T-helper 17 cell (primary cell): Measurements from ENCODE around the gene GLG1. TPM values are rescaled to one million over a fixed set of nuclear protein-coding genes. Genes with fewer than 3 reads are reported as not detected.
"Not testable (repeated sequence)": the region's sequence is repeated elsewhere in the genome, so short reads cannot be mapped to it uniquely, and the experiment has no call there.

Source experiments
- ATAC-seq: fragments of 150-1000 bp; cut with Tn5 transposase; 2 replicates; pipeline ENCODE4 v1.10.0; 2021; ENCODE audit warnings: mild to moderate bottlenecking, moderate library complexity
- DNase-seq, 3 donors: peaks; one replicate each; pipeline versions ENCODE4 v3.0.0 to v3.0.0-alpha.2; 2020 to 2021
- H3K9me3 ChIP-seq: one replicate; pipeline ENCODE4 v1.7.0; 2013; ENCODE audit warnings: low read length, mild to moderate bottlenecking; ENCODE audit not compliant: control insufficient read depth, poor library complexity, severe bottlenecking
- H3K27ac Mint-ChIP-seq: one replicate; pipeline ENCODE4 v1.8.0; 2022; ENCODE audit warnings: mild to moderate bottlenecking, moderate library complexity, mixed read lengths
- H3K27me3 Mint-ChIP-seq: one replicate; pipeline ENCODE4 v1.8.0; 2022; ENCODE audit warnings: mixed read lengths
- H3K36me3 Mint-ChIP-seq: one replicate; pipeline ENCODE4 v1.8.0; 2022; ENCODE audit warnings: low read depth, mixed read lengths
- H3K4me1 Mint-ChIP-seq: one replicate; pipeline ENCODE4 v1.8.0; 2022; ENCODE audit warnings: mild to moderate bottlenecking, mixed read lengths
- H3K4me3 Mint-ChIP-seq: one replicate; pipeline ENCODE4 v1.8.0; 2022; ENCODE audit warnings: mild to moderate bottlenecking, moderate library complexity, mixed read lengths
- total RNA-seq, 4 donors: library from RNA in 2 of 4; stranded (reverse) in 2 of 4; gene quantifications; one replicate each; pipeline ENCODE4 v1.2.3 and lab custom pipeline; 2022 to 2026

Gene GLG1
- total RNA-seq, 2 donors from 2014 or later: 166 to 180 TPM

DNA sequence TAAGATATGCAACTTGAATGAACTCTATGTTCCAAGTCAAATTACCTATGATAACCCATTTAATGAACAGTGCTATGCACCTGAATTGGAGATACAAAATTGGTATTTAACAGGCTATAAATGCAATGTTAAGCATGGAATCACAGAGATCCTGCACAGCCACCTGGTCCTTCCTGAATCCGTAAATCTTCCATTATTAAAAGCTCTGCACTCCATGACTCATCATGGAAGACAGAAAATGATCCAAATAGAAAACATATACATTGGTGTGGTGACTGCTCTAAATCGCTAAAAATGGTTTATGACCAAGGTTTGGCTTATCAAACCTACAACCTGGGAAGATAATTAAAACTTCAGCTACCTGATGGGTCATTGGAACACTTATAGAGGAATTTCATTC, 45.3 kb downstream of the GLG1 start:
- H3K27ac Mint-ChIP-seq: no peak overlapping the region
- peaks cover 4% of the 10 kb centered on the region for H3K36me3 Mint-ChIP-seq
- peaks cover 41% of the 10 kb centered on the region for H3K4me1 Mint-ChIP-seq
- DNase-seq: no peak
- no peak for ATAC-seq
- H3K27me3 Mint-ChIP-seq: no peaks in the 10 kb centered on the region
- no peak overlapping the region for H3K4me3 Mint-ChIP-seq
- H3K9me3 ChIP-seq: no peaks in the 10 kb centered on the region

DNA sequence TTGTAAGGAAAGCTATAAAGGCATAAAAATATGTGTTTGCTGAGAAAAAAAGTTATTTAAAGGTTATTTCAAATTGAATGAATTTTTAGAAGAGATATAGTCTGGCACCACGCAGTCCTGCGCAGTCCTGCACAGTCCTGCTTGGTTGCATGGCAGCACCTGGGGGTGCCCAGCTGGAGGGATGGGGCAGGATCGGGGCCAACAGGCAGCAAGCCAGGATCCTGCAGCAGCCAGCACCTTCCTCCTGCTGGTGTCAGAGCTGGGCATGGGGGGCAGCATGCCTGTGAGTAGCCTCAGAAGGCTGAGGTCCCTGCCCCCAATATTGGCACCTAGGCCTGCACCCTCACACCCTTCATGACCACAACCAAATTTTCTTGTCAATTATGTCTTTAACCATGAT, 46.0 kb downstream of the GLG1 start:
- DNase-seq (no peak), ATAC-seq (no peak)
- peaks cover 37% of the 10 kb centered on the region for H3K4me1 Mint-ChIP-seq
- no peak overlapping the region for H3K27ac Mint-ChIP-seq
- H3K27me3 Mint-ChIP-seq: no peaks in the 10 kb centered on the region
- H3K9me3 ChIP-seq: no peaks in the 10 kb centered on the region
- H3K4me3 Mint-ChIP-seq: no peak overlapping the region
- H3K36me3 Mint-ChIP-seq: peaks cover 2% of the 10 kb centered on the region

DNA sequence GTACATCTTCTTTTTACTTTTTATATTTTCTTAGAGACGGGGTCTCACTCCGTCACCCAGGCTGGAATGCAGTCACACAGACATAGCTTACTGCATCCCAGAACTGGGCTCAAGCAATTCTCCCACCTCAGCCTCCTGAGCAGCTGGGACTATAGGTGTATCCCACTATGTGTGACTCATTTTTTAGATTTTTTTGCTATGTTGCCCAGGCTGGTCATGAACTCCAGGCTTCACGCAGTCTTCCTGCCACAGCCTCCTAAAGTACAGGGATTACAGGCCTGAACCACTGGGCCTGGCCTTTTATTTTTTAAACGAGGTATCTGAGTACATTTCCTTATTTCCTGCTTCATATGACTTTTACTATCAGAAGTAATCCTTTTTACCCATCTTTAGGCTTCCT, 48.0 kb downstream of the GLG1 start:
- ATAC-seq (no peak), DNase-seq (no peak)
- no peaks in the 10 kb centered on the region for H3K36me3 Mint-ChIP-seq
- no peaks in the 10 kb centered on the region for H3K9me3 ChIP-seq
- H3K4me3 Mint-ChIP-seq: no peak overlapping the region
- peaks cover 21% of the 10 kb centered on the region for H3K4me1 Mint-ChIP-seq
- no peaks in the 10 kb centered on the region for H3K27me3 Mint-ChIP-seq
- peak overlapping the region; percentile 67 for H3K27ac Mint-ChIP-seq

DNA sequence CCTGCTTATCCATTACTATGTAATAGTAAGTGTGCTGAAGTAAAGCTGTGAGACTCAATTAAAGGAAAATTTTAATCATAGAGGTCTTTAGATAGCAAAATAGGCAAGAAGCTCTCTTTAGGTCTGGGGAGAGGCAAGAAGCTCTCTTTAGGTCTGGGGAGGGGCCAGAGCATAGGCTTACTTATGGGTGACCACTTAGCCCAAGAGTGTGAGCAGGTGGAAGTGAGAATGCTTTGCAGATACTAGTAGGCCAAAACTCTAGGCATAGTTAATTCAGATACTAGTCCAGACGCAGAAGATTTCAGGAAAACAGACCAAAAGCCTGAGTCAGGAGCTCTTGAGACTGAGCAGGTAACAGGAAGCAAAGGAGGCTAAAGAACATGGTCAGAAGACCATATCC, 49.6 kb downstream of the GLG1 start:
- Mint-ChIP-seq H3K4me1 (peaks cover 19% of the 10 kb centered on the region), H3K36me3 (no peaks in the 10 kb centered on the region), H3K4me3 (no peak overlapping the region), H3K27ac (peak overlapping the region; percentile 67), H3K27me3 (no peaks in the 10 kb centered on the region)
- no peak for ATAC-seq
- H3K9me3 ChIP-seq: no peaks in the 10 kb centered on the region
- DNase-seq: no peak

DNA sequence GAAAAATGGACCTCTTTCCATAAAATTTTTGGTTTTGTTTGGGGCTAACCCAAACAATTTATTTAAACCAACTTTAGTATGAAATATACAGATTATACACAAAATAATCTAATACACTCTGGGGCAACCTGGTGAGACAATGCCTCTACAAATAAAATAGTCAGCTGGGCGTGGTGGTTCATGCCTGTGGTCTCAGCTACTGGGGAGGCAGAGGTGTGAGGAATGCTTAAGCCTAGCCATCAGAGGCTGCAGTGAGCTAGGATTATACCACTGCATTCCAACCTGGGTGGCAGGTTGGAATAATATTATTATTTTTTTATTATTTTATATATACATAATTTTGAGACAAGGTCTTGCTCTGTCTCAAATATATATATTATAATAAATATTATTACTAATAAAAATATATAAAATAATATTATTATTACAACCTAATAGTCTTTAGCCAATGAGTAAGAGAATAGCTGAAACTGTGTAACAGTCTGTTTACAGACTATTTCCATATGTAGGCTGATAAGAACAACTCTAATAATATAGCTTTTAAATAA, 50.5 kb downstream of the GLG1 start:
- Mint-ChIP-seq H3K4me3 (no peak overlapping the region), H3K4me1 (peaks cover 14% of the 10 kb centered on the region), H3K36me3 (no peaks in the 10 kb centered on the region), H3K27me3 (no peaks in the 10 kb centered on the region), H3K27ac (no peak overlapping the region)
- ATAC-seq: no peak
- no peak for DNase-seq
- no peaks in the 10 kb centered on the region for H3K9me3 ChIP-seq

DNA sequence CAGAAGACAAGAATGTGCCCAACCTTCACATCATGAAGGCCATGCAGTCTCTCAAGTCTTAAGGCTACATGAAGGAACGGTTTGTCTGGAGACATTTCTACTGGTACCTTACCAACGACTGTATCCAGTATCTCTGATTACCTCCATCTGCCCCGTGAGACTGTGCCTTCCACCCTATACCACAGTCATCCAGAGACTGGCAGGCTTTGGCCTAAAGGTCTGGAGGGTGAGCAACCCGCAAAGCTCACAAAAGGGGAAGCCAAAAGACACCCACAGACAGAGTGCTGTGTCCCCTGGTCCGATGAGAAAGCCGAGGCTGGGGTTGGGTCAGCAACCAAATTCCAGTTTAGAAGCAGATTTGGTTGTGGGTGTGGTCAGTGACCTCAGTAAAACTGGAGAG, 54.6 kb downstream of the GLG1 start:
- ATAC-seq, H3K9me3 ChIP-seq, DNase-seq, H3K4me3 Mint-ChIP-seq, H3K27me3 Mint-ChIP-seq, H3K27ac Mint-ChIP-seq, H3K36me3 Mint-ChIP-seq, H3K4me1 Mint-ChIP-seq: not testable (repeated sequence)

DNA sequence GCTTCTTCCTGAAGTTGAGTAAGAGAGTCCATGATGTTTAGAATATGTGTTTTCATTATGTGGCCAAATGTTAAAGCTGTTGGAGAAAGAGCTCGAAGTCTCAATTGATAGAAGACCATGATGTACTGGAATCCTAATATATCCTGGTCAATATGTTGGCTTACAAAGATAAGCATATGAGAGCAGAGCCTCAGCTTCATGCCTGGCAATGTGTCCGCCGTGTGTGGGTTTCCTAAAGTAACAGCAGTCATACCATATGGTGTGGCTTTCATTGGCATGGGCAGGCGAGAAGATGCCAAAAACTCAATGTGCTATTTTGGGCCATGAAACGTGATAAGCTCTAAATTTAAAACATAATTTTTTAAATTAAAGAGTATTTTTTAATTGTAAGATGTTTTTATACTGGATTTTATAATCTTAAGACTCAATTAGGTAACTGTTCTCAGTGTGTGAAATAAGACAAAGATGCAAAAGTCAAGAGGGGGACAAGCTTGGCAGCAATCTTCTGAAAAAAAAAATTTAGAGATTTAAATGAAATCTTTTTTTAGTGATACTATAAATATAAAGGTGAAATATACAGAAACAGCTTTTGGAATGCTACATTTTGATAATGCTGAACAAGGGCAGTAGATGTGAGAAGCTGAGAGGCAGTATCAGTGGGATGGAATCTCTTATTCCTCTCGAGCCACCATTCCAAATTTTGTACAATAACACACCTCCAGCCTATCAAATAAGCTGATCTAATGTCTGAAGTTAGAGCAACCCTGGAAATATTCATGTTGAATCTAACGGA, 56.5 kb downstream of the GLG1 start:
- not testable (repeated sequence) for H3K36me3 Mint-ChIP-seq, H3K9me3 ChIP-seq, H3K27me3 Mint-ChIP-seq, H3K27ac Mint-ChIP-seq, ATAC-seq, H3K4me1 Mint-ChIP-seq, DNase-seq, H3K4me3 Mint-ChIP-seq

DNA sequence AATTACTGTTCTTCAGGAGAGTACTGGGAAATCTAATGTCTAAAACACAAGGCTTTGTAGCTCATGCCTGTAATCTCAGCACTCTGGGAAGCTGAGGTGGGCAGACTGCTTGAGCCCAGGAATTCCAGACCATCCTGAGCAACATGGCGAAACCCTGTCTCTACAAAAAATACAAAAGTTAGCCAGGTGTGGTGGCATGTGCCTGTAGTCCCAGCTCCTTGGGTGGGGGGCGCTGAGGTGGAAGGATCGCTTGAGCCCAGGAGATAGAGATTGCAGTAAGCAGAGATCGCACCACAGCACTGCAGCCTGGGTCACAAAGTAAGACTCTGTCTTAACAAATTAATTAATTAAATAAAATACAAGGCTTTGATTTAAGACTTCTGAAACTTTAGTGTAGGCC, 60.8 kb downstream of the GLG1 start:
- DNase-seq, H3K36me3 Mint-ChIP-seq, H3K9me3 ChIP-seq, H3K27ac Mint-ChIP-seq, H3K27me3 Mint-ChIP-seq, ATAC-seq, H3K4me3 Mint-ChIP-seq: not testable (repeated sequence)
- peaks cover 14% of the 10 kb centered on the region for H3K4me1 Mint-ChIP-seq

DNA sequence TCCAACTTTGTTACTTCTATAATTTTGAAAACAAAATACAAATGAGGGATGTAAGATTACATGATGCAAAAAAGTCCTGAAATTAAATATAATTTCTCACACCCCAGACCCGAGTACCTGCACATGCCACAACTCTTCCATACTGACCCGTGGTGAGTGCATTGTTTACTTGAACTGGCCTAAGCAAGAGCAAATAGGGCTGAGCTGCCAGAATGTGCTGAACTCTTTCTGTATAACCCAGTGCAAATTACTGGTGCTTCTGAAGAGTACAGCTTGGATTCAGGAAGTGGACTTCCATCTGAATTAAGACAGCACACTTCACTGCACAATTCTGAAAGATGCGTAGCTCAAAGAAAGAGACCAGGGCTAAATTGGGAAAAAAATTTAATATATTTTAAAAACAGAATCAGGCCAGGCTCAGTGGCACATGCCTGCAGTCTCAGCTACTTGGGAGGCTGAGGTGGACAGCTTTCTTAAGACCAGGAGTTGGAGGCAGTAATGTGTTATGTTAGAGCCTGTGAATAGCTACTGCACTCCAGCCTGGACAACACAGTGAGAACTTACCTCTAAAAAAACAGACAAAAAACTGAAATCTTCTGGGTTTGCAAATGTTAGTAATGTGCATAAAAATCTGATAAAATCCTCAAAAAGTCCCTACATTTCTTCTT, 63.9 kb downstream of the GLG1 start:
- not testable (repeated sequence) for H3K9me3 ChIP-seq, DNase-seq, H3K27me3 Mint-ChIP-seq, H3K36me3 Mint-ChIP-seq, H3K4me3 Mint-ChIP-seq, H3K27ac Mint-ChIP-seq, ATAC-seq
- H3K4me1 Mint-ChIP-seq: peaks cover 17% of the 10 kb centered on the region

DNA sequence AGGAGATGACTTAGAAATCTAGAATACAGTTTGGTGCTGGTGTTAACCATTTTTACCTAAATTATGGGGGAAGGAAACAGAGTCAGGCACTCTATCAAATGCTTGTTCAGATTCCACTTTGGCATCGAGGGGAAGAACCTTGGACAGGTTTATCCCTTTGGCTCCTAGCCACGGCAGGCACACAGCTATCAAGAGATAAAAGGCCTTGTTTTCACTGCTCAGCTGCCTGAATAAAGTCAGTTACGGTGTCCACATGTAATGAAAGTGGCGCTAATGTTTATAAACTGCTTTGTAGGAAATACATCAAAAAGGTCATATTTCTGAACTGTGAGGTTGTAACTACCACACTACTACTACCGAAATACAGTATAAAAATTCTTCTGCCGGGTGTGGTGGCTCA, 66.3 kb downstream of the GLG1 start:
- H3K27me3 Mint-ChIP-seq, H3K4me3 Mint-ChIP-seq, H3K9me3 ChIP-seq, DNase-seq, H3K27ac Mint-ChIP-seq, H3K36me3 Mint-ChIP-seq, ATAC-seq: not testable (repeated sequence)
- peaks cover 16% of the 10 kb centered on the region for H3K4me1 Mint-ChIP-seq

DNA sequence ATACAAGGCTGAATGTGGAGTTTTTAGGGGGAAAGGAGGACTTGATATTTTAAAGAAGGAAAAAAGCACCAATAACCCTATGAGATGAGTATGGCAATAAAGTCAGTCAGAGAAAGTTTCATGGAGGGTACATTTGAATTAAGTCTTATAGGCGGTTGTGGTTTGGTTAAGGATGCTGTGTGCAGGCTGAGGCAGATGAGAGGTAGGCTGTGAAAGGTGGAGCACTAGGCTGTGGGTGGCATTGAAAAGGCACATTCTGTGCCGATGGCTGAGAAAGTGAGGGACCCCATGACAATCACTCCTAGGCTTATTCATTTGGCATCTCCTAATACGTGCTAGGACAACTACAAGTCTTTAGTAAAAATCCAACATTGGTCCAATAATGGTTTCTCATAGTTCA, 68.1 kb downstream of the GLG1 start:
- H3K4me1 Mint-ChIP-seq: peaks cover 14% of the 10 kb centered on the region
- H3K36me3 Mint-ChIP-seq, H3K9me3 ChIP-seq, H3K4me3 Mint-ChIP-seq, H3K27ac Mint-ChIP-seq, H3K27me3 Mint-ChIP-seq, DNase-seq: not testable (repeated sequence)
- ATAC-seq: peak; percentile 32

DNA sequence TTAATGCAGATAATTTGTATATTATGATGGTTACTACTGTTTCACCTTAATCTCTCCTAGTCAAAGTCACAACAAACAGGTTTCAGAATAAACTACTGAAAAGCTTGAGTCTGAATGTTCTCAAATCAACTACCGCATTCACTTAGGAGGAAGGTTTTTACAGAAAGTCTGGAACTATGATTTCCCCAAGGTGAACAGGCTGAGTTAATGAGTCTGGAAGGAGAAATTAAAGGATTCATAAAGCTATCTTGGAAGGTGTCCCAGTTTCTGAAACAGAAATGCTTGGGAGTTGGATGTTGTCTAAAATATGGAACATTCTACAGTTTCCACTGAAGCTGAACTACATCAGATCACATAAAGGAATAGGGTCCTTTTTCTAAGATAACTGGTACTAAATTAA, 69.2 kb downstream of the GLG1 start:
- H3K4me1 Mint-ChIP-seq: peaks cover 14% of the 10 kb centered on the region
- H3K36me3 Mint-ChIP-seq, ATAC-seq, H3K4me3 Mint-ChIP-seq, H3K27ac Mint-ChIP-seq, H3K27me3 Mint-ChIP-seq, H3K9me3 ChIP-seq, DNase-seq: not testable (repeated sequence)

DNA sequence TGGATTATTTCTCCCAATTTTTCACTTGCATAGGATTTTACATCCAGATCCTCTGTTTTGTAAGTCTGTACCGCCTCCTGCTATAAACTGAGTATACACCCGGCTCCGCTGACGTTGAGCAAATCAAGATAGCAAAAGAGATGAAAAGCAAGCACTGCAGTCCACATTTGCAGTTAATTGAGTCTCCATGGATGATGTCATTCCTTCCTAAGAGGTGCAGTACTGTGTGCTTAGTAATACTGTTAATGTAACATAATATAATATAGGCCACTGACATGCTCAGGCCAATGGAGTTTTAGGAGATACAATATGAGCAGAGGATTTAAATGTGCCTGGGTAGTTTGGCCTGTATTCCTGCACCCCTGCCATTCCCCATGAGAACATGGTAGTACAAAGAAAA, 72.3 kb downstream of the GLG1 start:
- H3K27me3 Mint-ChIP-seq, ATAC-seq, H3K9me3 ChIP-seq, H3K36me3 Mint-ChIP-seq, DNase-seq, H3K4me3 Mint-ChIP-seq: not testable (repeated sequence)
- peaks cover 15% of the 10 kb centered on the region for H3K4me1 Mint-ChIP-seq
- H3K27ac Mint-ChIP-seq: peak overlapping the region; percentile 71

DNA sequence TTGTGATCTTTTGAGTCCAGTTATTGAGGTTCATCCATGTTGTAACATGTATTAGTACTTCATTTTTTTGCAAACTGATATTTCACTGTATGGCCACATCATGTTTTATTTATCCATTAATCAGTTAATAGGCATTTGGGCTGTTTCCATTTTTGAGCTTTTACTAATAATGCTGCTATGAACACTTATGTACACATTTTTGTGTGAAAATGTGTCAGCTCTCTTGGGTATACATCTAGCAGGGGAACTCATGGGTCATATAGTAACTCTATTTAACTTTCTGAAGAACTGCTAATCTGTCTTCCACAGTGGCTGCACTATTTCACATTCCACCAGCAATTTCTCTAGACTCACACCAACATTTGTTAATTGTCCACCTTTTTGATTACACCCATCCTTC, 82.0 kb downstream of the GLG1 start:
- H3K4me3 Mint-ChIP-seq: no peak overlapping the region
- peaks cover 23% of the 10 kb centered on the region for H3K4me1 Mint-ChIP-seq
- ATAC-seq (no peak), DNase-seq (no peak)
- no peaks in the 10 kb centered on the region for H3K27me3 Mint-ChIP-seq
- H3K27ac Mint-ChIP-seq: no peak overlapping the region
- no peaks in the 10 kb centered on the region for H3K9me3 ChIP-seq
- peaks cover 10% of the 10 kb centered on the region for H3K36me3 Mint-ChIP-seq
